KOPT-K1 (cell line): Measurements from ENCODE around the gene WASF2.
A peak's percentile ranks its signal among the peaks of the same experiment; 100 is the strongest.
"Not testable (repeated sequence)": the region's sequence is repeated elsewhere in the genome, so short reads cannot be mapped to it uniquely, and the experiment has no call there.

Source experiments
- H3K27ac ChIP-seq: fragments of 200-600 bp; sonication (generic); 2 replicates; pipeline ENCODE4 v1.5.1; 2016; ENCODE audit warnings: antibody characterized with exemption, mild to moderate bottlenecking, low read depth, low read length; ENCODE audit not compliant: poor library complexity, severe bottlenecking
- H3K36me3 ChIP-seq: fragments of 200-600 bp; sonication (generic); 2 replicates; pipeline ENCODE4 v1.5.1; 2017; ENCODE audit warnings: antibody characterized with exemption, mild to moderate bottlenecking, low read length, moderate library complexity; ENCODE audit not compliant: insufficient read depth
- H3K9me3 ChIP-seq: fragments of 200-600 bp; sonication (generic); 2 replicates; pipeline ENCODE4 v1.5.1; 2017; ENCODE audit warnings: antibody characterized with exemption, low read length, mild to moderate bottlenecking; ENCODE audit not compliant: insufficient read depth, poor library complexity, severe bottlenecking

Gene WASF2

GRCh38 chr1:27509127-27510080, 19.4 kb upstream of the WASF2 start:
- H3K27ac ChIP-seq: no peak overlapping the region
- no peaks in the 10 kb centered on the region for H3K9me3 ChIP-seq
- no peaks in the 10 kb centered on the region for H3K36me3 ChIP-seq

- Histone ChIP-seq H3K27ac (no peak overlapping the region), H3K9me3 (no peaks in the 10 kb centered on the region), H3K36me3 (no peaks in the 10 kb centered on the region)
Measured at GRCh38 chr1:27507960-27508665, 18.1 kb upstream of the WASF2 start.

GRCh38 chr1:27506703-27507102, 16.7 kb upstream of the WASF2 start:
- H3K36me3 ChIP-seq: no peaks in the 10 kb centered on the region
- H3K27ac ChIP-seq: no peak overlapping the region
- no peaks in the 10 kb centered on the region for H3K9me3 ChIP-seq

DNA sequence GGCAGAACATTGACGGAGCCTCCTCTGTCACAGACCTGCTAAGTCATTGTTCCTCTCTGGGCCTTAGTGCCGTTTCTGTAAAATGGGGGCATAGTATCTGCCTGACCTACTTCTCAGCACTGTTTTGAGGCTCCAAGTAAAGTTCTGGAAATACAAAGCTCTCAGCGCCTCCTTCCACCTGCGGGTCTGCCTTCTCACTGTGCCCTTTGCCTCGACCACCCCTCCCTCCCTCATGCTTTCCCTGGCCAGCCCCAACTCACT, 15.4 kb upstream of the WASF2 start:
- Histone ChIP-seq H3K36me3 (no peaks in the 10 kb centered on the region), H3K27ac (no peak overlapping the region), H3K9me3 (no peaks in the 10 kb centered on the region)

DNA sequence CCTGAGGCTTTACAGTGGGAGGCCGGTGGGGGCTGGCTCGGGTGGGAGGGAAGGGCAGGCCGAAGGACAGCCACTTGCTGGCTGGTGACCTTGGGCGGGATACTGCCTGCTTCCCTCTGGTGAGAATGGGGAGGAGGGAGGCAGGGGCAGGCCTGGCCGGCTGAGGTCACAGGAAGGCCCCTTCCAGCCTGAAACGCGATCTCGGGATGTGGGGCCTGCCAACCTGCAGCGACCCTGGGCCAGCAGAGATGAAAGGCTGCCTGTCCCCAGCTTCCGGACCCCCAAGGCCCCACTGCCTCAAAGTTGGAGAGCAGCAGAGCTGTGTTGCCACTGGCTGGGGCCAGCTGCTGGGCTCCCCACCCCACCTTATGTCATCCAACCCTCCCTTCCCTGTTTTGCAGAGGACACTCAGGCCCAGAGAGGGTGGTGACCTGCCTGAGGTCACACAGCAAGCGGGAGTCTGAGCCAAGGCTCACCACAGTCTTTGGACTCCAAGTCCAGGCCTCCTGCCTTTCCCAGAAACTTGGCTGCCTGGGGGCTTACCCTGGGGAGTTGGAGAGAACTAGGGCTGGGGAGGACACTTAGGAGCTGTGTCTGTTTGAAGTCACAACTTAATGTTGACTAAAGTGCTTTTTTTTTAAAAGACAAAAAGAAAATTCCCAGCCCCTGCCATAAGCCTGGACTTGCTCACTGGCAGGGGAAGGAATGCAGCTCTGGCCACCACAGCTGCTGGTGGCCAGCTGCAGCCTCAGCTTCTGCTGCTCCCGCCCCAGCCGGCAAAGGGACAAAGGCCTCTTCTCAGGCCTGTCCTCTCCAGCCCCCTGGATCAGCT, 14.8 kb upstream of the WASF2 start:
- H3K27ac ChIP-seq: no peak overlapping the region

GRCh38 chr1:27503844-27504587, 14.0 kb upstream of the WASF2 start:
- H3K27ac ChIP-seq: no peak overlapping the region
- H3K9me3 ChIP-seq: no peaks in the 10 kb centered on the region
- H3K36me3 ChIP-seq: no peaks in the 10 kb centered on the region

More for the DNA sequence above, 14.8 kb upstream of the WASF2 start:
- no peaks in the 10 kb centered on the region for H3K36me3 ChIP-seq
- H3K9me3 ChIP-seq: no peaks in the 10 kb centered on the region

- no peak overlapping the region for H3K27ac ChIP-seq
- no peaks in the 10 kb centered on the region for H3K36me3 ChIP-seq
Measured at GRCh38 chr1:27503033-27503432, 13.1 kb upstream of the WASF2 start.

GRCh38 chr1:27501159-27501558, 11.2 kb upstream of the WASF2 start:
- not testable (repeated sequence) for H3K9me3 ChIP-seq, H3K36me3 ChIP-seq, H3K27ac ChIP-seq

More at GRCh38 chr1:27503033-27503432, 13.1 kb upstream of the WASF2 start:
- no peaks in the 10 kb centered on the region for H3K9me3 ChIP-seq

- Histone ChIP-seq H3K9me3 (no peaks in the 10 kb centered on the region), H3K27ac (no peak overlapping the region), H3K36me3 (no peaks in the 10 kb centered on the region)
Measured at GRCh38 chr1:27499142-27499541, 9.2 kb upstream of the WASF2 start.

- Histone ChIP-seq H3K9me3 (no peaks in the 10 kb centered on the region), H3K36me3 (no peaks in the 10 kb centered on the region), H3K27ac (no peak overlapping the region)
Measured at GRCh38 chr1:27496604-27497155, 6.7 kb upstream of the WASF2 start.

GRCh38 chr1:27492796-27493195, 2.8 kb upstream of the WASF2 start:
- Histone ChIP-seq H3K9me3 (no peaks in the 10 kb centered on the region), H3K27ac (no peak overlapping the region), H3K36me3 (no peaks in the 10 kb centered on the region)

GRCh38 chr1:27491748-27492700, 2.1 kb upstream of the WASF2 start:
- Histone ChIP-seq H3K9me3 (no peaks in the 10 kb centered on the region), H3K27ac (no peak overlapping the region), H3K36me3 (no peaks in the 10 kb centered on the region)

GRCh38 chr1:27489501-27489972, 430 bp downstream of the WASF2 start:
- Histone ChIP-seq H3K36me3 (no peaks in the 10 kb centered on the region), H3K27ac (peak overlapping the region; percentile 90)

More at GRCh38 chr1:27489501-27489972, 430 bp downstream of the WASF2 start:
- H3K9me3 ChIP-seq: no peaks in the 10 kb centered on the region
